Tibial artery (tissue), 4 donors: Measurements from ENCODE around the gene HOPX.

Experiments used
- DNase-seq, 2 donors: peaks; one replicate each; pipeline ENCODE4 v3.0.0-alpha.2; 2019
- H3K27ac ChIP-seq, 2 donors: fragments of 200-600 bp; sonication (generic) in 1 of 2; 1 replicate in 1 of 2; 2 replicates in 1 of 2; pipeline ENCODE4 v1.5.1; 2018 to 2019; ENCODE audit warnings: mild to moderate bottlenecking in 1 of 2
- H3K27me3 ChIP-seq, 2 donors: fragments of 200-600 bp; sonication (generic) in 1 of 2; one replicate each; pipeline versions ENCODE4 v1.5.1 to v1.6.0; 2016 to 2019
- H3K36me3 ChIP-seq, 3 donors: fragments of 200-600 bp; sonication (generic) in 2 of 3; one replicate each; pipeline ENCODE4 v1.5.1; 2016 to 2019; ENCODE audit warnings: mild to moderate bottlenecking in 2 of 3
- H3K4me1 ChIP-seq, 4 donors: fragments of 200-600 bp; sonication (generic) in 2 of 4; 1 replicate in 3 of 4; 2 replicates in 1 of 4; pipeline ENCODE4 v1.5.1; 2016 to 2019
- H3K4me3 ChIP-seq, 2 donors: fragments of 200-600 bp; sonication (generic) in 1 of 2; 1 replicate in 1 of 2; 2 replicates in 1 of 2; pipeline ENCODE4 v1.5.1; 2018 to 2019; ENCODE audit warnings: mild to moderate bottlenecking in 2 of 2
- H3K9me3 ChIP-seq, 3 donors: fragments of 200-600 bp; sonication (generic) in 1 of 3; one replicate each; pipeline ENCODE4 v1.5.1; 2016 to 2019
- intact Hi-C: fragments of 100-400 bp; cut with DNase I; formaldehyde crosslinking; loops from one replicate; pipeline ENCODE4 v1.15.0; 2023; ENCODE audit warnings: low total_unique reads
- TF ChIP-seq, protein P1 (sequence below), 2 experiments: fragments of 200-600 bp in 1 of 2; fragments of 450-650 bp in 1 of 2; IDR thresholded peaks; one replicate each; pipeline ENCODE4 v1.5.1; 2017 to 2019; ENCODE audit warnings: antibody characterized with exemption in 2 of 2, mild to moderate bottlenecking in 1 of 2, moderate library complexity in 1 of 2

Gene HOPX

GRCh38 chr4:56649445-56650261, 31.4 kb downstream of the HOPX start:
- Histone ChIP-seq H3K4me3 (no peak overlapping the region), H3K9me3 (peaks cover 0 to 7% (median 0%) of the 10 kb centered on the region in 3 donors), H3K36me3 (no peaks in the 10 kb centered on the region), H3K27me3 (peaks cover 0 to 7% of the 10 kb centered on the region in 2 donors), H3K4me1 (peaks cover 0 to 9% (median 4%) of the 10 kb centered on the region in 4 donors), H3K27ac (no peak overlapping the region)
- TF ChIP-seq, protein P1, sequence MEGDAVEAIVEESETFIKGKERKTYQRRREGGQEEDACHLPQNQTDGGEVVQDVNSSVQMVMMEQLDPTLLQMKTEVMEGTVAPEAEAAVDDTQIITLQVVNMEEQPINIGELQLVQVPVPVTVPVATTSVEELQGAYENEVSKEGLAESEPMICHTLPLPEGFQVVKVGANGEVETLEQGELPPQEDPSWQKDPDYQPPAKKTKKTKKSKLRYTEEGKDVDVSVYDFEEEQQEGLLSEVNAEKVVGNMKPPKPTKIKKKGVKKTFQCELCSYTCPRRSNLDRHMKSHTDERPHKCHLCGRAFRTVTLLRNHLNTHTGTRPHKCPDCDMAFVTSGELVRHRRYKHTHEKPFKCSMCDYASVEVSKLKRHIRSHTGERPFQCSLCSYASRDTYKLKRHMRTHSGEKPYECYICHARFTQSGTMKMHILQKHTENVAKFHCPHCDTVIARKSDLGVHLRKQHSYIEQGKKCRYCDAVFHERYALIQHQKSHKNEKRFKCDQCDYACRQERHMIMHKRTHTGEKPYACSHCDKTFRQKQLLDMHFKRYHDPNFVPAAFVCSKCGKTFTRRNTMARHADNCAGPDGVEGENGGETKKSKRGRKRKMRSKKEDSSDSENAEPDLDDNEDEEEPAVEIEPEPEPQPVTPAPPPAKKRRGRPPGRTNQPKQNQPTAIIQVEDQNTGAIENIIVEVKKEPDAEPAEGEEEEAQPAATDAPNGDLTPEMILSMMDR (IDR thresholded peaks at IDR 0.05): no peak
- intact Hi-C loops: no loop called here
- no peak for DNase-seq

DNA sequence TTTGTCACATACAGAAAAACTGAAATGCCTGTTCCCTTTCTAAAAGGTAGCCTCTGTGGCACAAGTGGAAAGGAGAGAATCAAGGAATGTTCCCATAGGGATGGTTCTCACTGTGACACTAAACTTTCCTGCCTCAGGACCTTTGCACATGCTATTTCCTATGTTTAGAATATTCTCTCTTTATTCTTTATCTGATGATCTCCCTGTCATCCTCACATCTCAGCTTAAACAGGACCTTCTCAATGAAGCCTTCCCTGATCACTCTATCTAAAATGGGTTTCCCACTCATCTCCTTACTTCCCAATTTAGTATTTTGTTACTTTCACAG, 32.3 kb downstream of the HOPX start:
- Histone ChIP-seq H3K36me3 (no peaks in the 10 kb centered on the region), H3K9me3 (peaks cover 0 to 7% (median 0%) of the 10 kb centered on the region in 3 donors), H3K4me3 (no peak overlapping the region), H3K27me3 (peaks cover 0 to 4% of the 10 kb centered on the region in 2 donors), H3K27ac (no peak overlapping the region), H3K4me1 (no peaks in the 10 kb centered on the region)
- intact Hi-C loops: no loop called here
- TF ChIP-seq, protein P1 (IDR thresholded peaks at IDR 0.05): no peak
- no peak for DNase-seq

DNA sequence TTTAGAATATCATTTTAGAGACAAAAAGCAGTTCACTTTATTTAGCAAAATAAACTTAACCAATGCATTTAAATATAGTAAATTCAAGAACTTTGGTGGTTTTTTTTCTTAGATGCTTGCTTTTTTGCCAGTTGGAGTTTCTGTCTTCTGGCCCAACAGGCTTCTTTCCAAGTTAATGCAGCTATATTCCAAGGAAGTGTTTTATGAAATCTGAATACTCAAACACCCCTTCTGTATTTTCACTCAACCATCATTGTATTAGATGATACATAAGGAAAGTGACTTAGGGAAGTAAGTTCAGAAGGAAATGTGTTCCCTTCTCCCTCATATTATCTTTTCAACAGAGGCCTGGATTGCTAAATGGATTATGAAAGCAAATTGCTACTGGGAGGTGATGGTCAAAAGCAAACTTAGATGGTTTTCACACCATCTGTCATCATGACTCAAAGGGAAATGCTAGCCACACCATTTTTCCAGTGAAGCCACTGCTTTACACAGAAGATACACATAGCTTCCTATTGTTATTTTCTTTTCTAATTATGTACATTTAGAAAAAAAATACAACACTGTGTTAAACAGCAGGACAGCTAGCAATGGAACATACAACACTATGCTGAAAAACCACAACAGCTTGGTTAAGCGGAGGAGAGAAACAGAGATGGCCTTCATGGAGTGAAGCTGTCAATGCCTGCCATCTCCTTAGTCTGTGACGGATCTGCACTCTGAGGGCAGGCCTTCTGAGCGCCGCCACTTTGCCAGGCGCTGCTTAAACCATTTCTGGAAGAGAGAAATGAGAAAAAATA, 32.9 kb downstream of the HOPX start:
- no peaks in the 10 kb centered on the region for H3K27me3 ChIP-seq
- intact Hi-C loops: no loop called here
- H3K9me3 ChIP-seq: peaks cover 0 to 7% (median 0%) of the 10 kb centered on the region in 3 donors
- H3K27ac ChIP-seq: no peak overlapping the region
- H3K4me1 ChIP-seq: no peaks in the 10 kb centered on the region
- DNase-seq: no peak
- no peaks in the 10 kb centered on the region for H3K36me3 ChIP-seq
- H3K4me3 ChIP-seq: no peak overlapping the region
- TF ChIP-seq, protein P1 (IDR thresholded peaks at IDR 0.05): no peak

DNA sequence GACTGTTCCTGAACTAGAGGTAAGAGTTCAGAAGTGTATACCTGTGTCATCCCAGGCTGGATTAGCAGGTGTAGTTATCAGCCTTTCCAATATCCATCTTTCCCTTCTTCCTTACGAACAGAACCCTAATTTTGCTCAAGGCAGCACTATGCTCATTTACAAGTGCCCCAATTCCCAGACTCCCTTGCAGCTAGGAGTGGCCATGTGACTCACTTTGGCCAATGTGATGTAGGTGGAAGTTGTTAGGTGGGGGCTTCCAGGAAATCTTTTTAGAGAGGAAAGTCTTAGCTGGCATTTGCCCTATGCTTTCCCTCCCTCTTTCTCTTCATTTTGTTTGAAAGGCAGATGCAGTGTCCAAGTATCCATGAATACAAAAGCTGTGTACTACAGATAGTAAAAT, 34.8 kb downstream of the HOPX start:
- peaks cover 0 to 7% (median 0%) of the 10 kb centered on the region in 3 donors for H3K9me3 ChIP-seq
- H3K4me3 ChIP-seq: no peak overlapping the region
- intact Hi-C loops: no loop called here
- no peaks in the 10 kb centered on the region for H3K36me3 ChIP-seq
- no peak for DNase-seq
- H3K27ac ChIP-seq: no peak overlapping the region
- TF ChIP-seq, protein P1 (IDR thresholded peaks at IDR 0.05): no peak
- no peaks in the 10 kb centered on the region for H3K4me1 ChIP-seq
- H3K27me3 ChIP-seq: no peaks in the 10 kb centered on the region

DNA sequence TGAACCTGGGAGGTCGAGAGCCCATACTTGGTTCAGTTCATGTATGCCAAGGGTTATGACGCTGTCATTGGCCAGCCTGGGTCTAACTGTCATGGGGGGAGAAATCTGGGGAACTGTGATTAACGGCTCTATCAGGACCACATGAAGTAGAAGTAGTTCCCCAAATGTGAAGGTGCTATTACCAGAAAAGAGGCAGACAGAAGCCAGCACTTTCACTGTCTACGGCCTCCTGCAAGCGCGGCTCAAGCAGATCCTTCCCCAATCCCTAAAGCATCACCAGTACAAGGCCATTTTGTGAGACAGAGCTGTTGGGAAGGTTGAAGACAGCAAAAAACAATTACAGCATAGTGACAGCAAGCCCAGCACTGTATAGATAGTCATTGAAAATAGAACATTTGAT, 37.5 kb downstream of the HOPX start:
- no peaks in the 10 kb centered on the region for H3K27me3 ChIP-seq
- no peak for DNase-seq
- no peak overlapping the region for H3K4me3 ChIP-seq
- H3K36me3 ChIP-seq: no peaks in the 10 kb centered on the region
- no peak overlapping the region for H3K27ac ChIP-seq
- TF ChIP-seq, protein P1 (IDR thresholded peaks at IDR 0.05): no peak
- H3K9me3 ChIP-seq: peaks cover 0 to 7% (median 0%) of the 10 kb centered on the region in 3 donors
- no peaks in the 10 kb centered on the region for H3K4me1 ChIP-seq
- intact Hi-C loops: no loop called here
